ENCODE results near the gene TTPAL.

- TF ChIP-seq CTCF (conservative IDR thresholded peaks at IDR 0.05 in 1 of 2, IDR thresholded peaks at IDR 0.05 in 1 of 2; ENCODE audit: low read depth in 1 of 2, low read length in 2 of 2) (no peak), EZH2 (IDR thresholded peaks at IDR 0.05; ENCODE audit: low read length, missing control alignments) (no peak)
These were observed 13.5 kb downstream of the TTPAL start for GRCh38 chr20:44489223-44489622.

All from fibroblast of lung (primary cell).